Activated effector memory CD4-positive, alpha-beta T cell treated with Interleukin-2 at 50 U/mL for 16 hours (primary cell): ENCODE data around the gene HOXB9.

ENCODE experiments used
- DNase-seq: peaks from one replicate; pipeline ENCODE4 v3.0.0-alpha.2; 2020

HOXB9 gene

GRCh38 chr17:48579760-48580554 lies 46.2 kb downstream of the HOXB9 start:
- DNase-seq, result no peak

- no peak for DNase-seq
These were observed 46.7 kb downstream of the HOXB9 start for GRCh38 chr17:48579471-48579759.

- no peak for DNase-seq
These were observed 47.3 kb downstream of the HOXB9 start for GRCh38 chr17:48578616-48579470.

- DNase-seq, result peak; percentile 53
These were observed 48.1 kb downstream of the HOXB9 start, which contains the start of gene HOXB4 for GRCh38 chr17:48577946-48578615. Gene HOXB4, minus strand, starts transcription at chr17:48578350. Its CDS starts 31 bp downstream, at chr17:48578319.

GRCh38 chr17:48577330-48577945 lies 48.7 kb downstream of the HOXB9 start:
- DNase-seq, result no peak

- no peak for DNase-seq
These were observed 49.5 kb downstream of the HOXB9 start for GRCh38 chr17:48576479-48577309.

GRCh38 chr17:48575673-48576478 lies 50.3 kb downstream of the HOXB9 start:
- DNase-seq, result no peak

- no peak for DNase-seq
These were observed 51.0 kb downstream of the HOXB9 start for GRCh38 chr17:48575066-48575582.

GRCh38 chr17:48574505-48575065 lies 51.6 kb downstream of the HOXB9 start:
- DNase-seq, result no peak

- no peak for DNase-seq
These were observed 54.2 kb downstream of the HOXB9 start for GRCh38 chr17:48571826-48572417.
